Measurements from ENCODE around the gene MICAL2.

The MICAL2 gene

GRCh38 chr11:12267921-12268320 lies 157.5 kb downstream of the MICAL2 start:
- no peak for TF ChIP-seq FOXP2 (optimal IDR thresholded peaks at IDR 0.05; ENCODE audit: borderline replicate concordance, extremely low read depth, extremely low read length, insufficient read depth)
- TF ChIP-seq POLR2AphosphoS5 (IDR thresholded peaks at IDR 0.05; ENCODE audit: low read depth, low read length) = no peak
- TF ChIP-seq SIN3A (IDR thresholded peaks at IDR 0.05; ENCODE audit: borderline replicate concordance, insufficient read depth, low read length) = no peak
- no peak for TF ChIP-seq REST (IDR thresholded peaks at IDR 0.05; ENCODE audit: insufficient read depth in 1 of 2, low read depth in 2 of 2, low read length in 2 of 2)
- no peak for TF ChIP-seq TAF1 (IDR thresholded peaks at IDR 0.05; ENCODE audit: borderline replicate concordance, insufficient read depth, low read length)

GRCh38 chr11:12269104-12269441 lies 158.7 kb downstream of the MICAL2 start:
- TF ChIP-seq FOXP2 (optimal IDR thresholded peaks at IDR 0.05; ENCODE audit: borderline replicate concordance, extremely low read depth, extremely low read length, insufficient read depth) (no peak), POLR2AphosphoS5 (IDR thresholded peaks at IDR 0.05; ENCODE audit: low read depth, low read length) (no peak), REST (IDR thresholded peaks at IDR 0.05; ENCODE audit: insufficient read depth in 1 of 2, low read depth in 2 of 2, low read length in 2 of 2) (no peak)

GRCh38 chr11:12269446-12270214 lies 159.2 kb downstream of the MICAL2 start:
- TF ChIP-seq REST (IDR thresholded peaks at IDR 0.05; ENCODE audit: insufficient read depth in 1 of 2, low read depth in 2 of 2, low read length in 2 of 2) (no peak), POLR2AphosphoS5 (IDR thresholded peaks at IDR 0.05; ENCODE audit: low read depth, low read length) (no peak), TAF1 (IDR thresholded peaks at IDR 0.05; ENCODE audit: borderline replicate concordance, insufficient read depth, low read length) (no peak), FOXP2 (optimal IDR thresholded peaks at IDR 0.05; ENCODE audit: borderline replicate concordance, extremely low read depth, extremely low read length, insufficient read depth) (no peak), SIN3A (IDR thresholded peaks at IDR 0.05; ENCODE audit: borderline replicate concordance, insufficient read depth, low read length) (no peak)

GRCh38 chr11:12270215-12270797 lies 159.9 kb downstream of the MICAL2 start:
- TF ChIP-seq POLR2AphosphoS5 (IDR thresholded peaks at IDR 0.05; ENCODE audit: low read depth, low read length) (no peak), FOXP2 (optimal IDR thresholded peaks at IDR 0.05; ENCODE audit: borderline replicate concordance, extremely low read depth, extremely low read length, insufficient read depth) (no peak), SIN3A (IDR thresholded peaks at IDR 0.05; ENCODE audit: borderline replicate concordance, insufficient read depth, low read length) (no peak), TAF1 (IDR thresholded peaks at IDR 0.05; ENCODE audit: borderline replicate concordance, insufficient read depth, low read length) (no peak)

GRCh38 chr11:12270817-12271216 lies 160.4 kb downstream of the MICAL2 start:
- TF ChIP-seq POLR2AphosphoS5 (IDR thresholded peaks at IDR 0.05; ENCODE audit: low read depth, low read length) (no peak), REST (IDR thresholded peaks at IDR 0.05; ENCODE audit: insufficient read depth in 1 of 2, low read depth in 2 of 2, low read length in 2 of 2) (no peak), FOXP2 (optimal IDR thresholded peaks at IDR 0.05; ENCODE audit: borderline replicate concordance, extremely low read depth, extremely low read length, insufficient read depth) (no peak), SIN3A (IDR thresholded peaks at IDR 0.05; ENCODE audit: borderline replicate concordance, insufficient read depth, low read length) (no peak), TAF1 (IDR thresholded peaks at IDR 0.05; ENCODE audit: borderline replicate concordance, insufficient read depth, low read length) (no peak)

Data from PFSK-1 (cell line).